Stimulated activated CD8-positive, alpha-beta memory T cell treated with anti-CD3 and anti-CD28 coated beads, Interleukin-2, amount 100 ng/mL, for 48 hours (primary cell): Measurements from ENCODE around the gene ZBTB48.
A peak's percentile ranks its signal among the peaks of the same experiment; 100 is the strongest.
"Not testable (repeated sequence)": the region's sequence is repeated elsewhere in the genome, so short reads cannot be mapped to it uniquely, and the experiment has no call there.

Source experiments
- DNase-seq, 2 donors: peaks; one replicate each; pipeline ENCODE4 v3.0.0-alpha.2; 2020; ENCODE audit warnings: low read depth in 2 of 2

The ZBTB48 gene

DNA sequence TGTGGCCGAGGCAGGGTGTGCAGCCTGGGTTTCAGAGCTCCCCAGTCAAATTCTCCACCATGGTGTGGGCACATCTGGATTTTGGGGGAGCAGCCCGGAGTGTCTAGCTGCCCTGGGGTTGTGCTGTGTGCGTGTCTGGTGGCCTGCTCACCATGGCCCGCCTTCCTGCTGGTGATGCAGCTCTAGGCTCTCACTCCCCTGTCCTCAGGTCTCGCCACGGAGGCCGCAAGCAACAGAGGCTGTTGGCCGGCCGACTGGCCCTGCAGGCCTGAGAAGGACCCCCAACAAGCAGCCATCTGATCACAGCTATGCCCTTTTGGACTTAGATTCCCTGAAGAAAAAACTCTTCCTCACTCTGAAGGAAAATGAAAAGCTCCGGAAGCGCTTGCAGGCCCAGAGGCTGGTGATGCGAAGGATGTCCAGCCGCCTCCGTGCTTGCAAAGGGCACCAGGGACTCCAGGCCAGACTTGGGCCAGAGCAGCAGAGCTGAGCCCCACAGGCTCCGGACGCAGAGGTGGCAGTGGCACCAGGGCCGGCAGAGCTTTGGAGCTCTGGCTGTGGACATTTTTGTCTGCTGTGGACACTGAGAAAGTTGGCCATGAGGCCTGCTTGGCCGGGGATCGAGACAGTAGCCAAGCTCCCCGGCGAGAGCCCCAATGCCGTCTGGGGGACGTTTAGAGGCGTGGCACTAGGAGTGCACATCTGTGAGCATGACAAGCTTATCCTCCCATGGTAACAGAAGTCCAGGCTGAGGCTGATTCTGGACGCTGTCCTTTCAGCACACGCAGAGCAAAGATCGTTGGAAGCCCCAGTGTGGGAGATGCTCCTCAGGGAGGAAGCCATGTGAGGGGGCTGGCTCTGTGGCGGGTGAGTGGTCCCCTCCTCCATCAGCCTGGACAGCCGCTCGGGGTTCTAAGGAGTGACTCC lies 53.1 kb downstream of the ZBTB48 start:
- no peak for DNase-seq

DNA sequence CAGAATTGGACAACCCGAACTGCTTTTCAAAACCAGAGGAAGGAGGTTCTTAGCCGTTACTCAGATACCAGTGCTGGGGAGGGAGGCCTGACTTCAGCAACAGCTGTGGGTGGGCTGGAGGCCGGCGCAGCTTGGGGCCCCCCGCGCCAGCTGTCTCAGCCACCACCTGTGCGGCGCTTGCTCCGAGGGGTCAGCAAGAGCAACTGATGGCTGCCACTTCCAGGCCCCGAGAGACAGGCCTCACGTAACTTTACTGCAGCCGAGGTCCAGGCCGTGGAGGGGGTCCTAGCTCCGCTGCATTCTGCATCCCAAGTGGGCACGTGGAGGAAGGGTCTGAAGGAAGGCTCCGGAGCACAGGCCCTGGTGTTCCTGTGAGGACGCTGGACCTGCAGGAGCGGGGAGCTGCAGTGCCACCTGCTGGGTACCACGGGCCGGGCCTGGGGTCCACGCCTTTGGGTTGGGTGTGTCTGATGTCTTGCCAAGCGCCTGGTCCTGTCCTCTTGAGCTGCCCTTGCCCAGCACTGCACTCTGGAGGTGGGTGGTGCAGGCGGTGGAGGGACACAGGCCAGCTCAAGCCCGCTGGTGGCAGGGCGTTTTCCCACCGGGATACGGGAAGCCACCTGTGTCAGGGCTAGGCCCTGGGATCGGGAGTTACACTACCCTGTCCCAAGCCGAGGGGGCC lies 54.7 kb downstream of the ZBTB48 start:
- peak in 1 of 2 donors; percentile 17 for DNase-seq

- no peak for DNase-seq
Measured at GRCh38 chr1:6635161-6635909, 55.5 kb downstream of the ZBTB48 start.

DNA sequence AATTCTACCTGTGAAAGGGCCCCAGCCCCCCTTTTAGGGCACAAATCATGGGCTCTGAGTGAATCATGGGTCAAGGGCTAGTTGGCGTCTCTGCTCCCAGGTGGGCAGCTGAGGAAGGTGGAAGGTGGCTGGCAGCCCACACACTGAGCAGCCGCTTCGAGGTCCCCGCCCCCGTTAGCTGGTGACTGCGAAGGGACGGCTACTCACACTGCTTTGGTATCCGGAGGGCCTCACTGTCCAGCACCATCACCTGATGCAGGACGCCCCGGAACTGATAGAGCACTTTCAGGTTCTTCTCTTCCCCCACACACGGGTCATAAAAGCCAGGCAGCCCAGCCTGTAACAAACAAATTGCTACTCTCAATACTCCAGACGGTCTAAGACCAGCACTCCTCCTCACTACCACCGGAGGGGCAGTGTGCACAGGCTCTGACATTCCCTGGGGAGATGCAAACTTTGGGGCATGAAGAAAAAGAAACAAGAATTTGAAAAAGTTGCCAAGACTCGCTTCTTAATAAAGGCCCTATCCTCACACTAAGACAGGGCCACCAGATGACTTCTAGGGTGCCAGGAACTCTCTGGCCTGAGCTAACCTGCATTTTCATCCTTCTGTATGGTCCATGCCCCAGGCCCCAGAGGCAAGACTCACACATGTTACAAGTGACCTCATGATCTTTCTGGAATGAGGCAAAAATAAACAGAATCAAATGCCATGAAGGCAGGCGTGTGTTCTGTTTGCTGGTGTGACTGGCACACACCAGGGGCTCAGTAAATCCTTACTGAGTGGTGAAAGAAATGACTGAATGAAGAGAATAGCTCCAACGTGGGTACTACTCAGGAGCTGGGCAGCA lies 56.3 kb downstream of the ZBTB48 start:
- DNase-seq = no peak

DNA sequence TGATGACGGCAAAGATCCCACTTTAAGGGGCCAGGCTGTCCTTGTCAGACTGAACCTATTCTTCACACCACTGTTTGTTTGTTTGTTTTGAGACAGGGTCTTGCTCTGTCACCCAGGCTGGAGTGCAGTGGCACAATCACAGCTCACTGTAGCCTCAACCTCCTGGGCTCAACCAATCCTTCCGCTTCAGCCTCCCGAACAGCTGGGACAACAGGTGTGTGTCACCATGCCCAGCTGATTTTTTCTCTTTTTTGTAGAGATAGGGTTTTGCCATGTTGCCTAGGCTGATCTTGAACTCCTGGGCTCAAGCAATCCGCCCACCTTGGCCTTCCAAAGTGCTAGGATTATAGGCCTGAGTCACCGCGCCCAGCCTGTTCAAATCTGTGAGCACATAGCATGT lies 57.0 kb downstream of the ZBTB48 start:
- not testable (repeated sequence) for DNase-seq

- no peak for DNase-seq
Measured at GRCh38 chr1:6637770-6638169, 58.0 kb downstream of the ZBTB48 start.

- no peak for DNase-seq
Measured at GRCh38 chr1:6638226-6638625, 58.4 kb downstream of the ZBTB48 start.
